ENCODE data around the gene ACVR1.

The ACVR1 gene

GRCh38 chr2:157699806-157700205 lies 176.3 kb downstream of the ACVR1 start:
- DNase-seq, result no peak

- no peak for DNase-seq
Observed at GRCh38 chr2:157699009-157699408, 177.1 kb downstream of the ACVR1 start.

- DNase-seq, result no peak
Observed at GRCh38 chr2:157698430-157698829, 177.7 kb downstream of the ACVR1 start.

- no peak for DNase-seq
Observed at GRCh38 chr2:157696036-157696435, 180.1 kb downstream of the ACVR1 start.

GRCh38 chr2:157692768-157693167 lies 183.4 kb downstream of the ACVR1 start:
- no peak for DNase-seq

GRCh38 chr2:157691695-157692094 lies 184.4 kb downstream of the ACVR1 start:
- no peak for DNase-seq

GRCh38 chr2:157691131-157691530 lies 185.0 kb downstream of the ACVR1 start:
- no peak for DNase-seq

All from right kidney (tissue), 1 donor.